Gastrocnemius medialis (tissue), 4 donors: ENCODE data around the gene SYNJ2.

Experiments used
- CTCF ChIP-seq, 5 experiments: fragments of 450-650 bp in 3 of 5; fragments of 200-600 bp in 2 of 5; sonication (generic) in 2 of 5; IDR thresholded peaks in 4 of 5; conservative IDR thresholded peaks in 1 of 5; 1 replicate in 4 of 5; 2 replicates in 1 of 5; pipeline ENCODE4 v1.5.1; 2016 to 2019; ENCODE audit warnings: antibody characterized with exemption in 5 of 5, mild to moderate bottlenecking in 3 of 5, moderate library complexity in 3 of 5
- POLR2A ChIP-seq, 2 donors: fragments of 450-650 bp; IDR thresholded peaks; one replicate each; pipeline ENCODE4 v1.6.1; 2017; ENCODE audit warnings: antibody characterized with exemption in 2 of 2, mild to moderate bottlenecking in 2 of 2, moderate library complexity in 2 of 2

GRCh38 chr6:158006331-158006730, 24.7 kb downstream of the SYNJ2 start:
- TF ChIP-seq POLR2A (IDR thresholded peaks at IDR 0.05), result no peak
- TF ChIP-seq CTCF (IDR thresholded peaks at IDR 0.05 in 4 of 5, conservative IDR thresholded peaks at IDR 0.05 in 1 of 5), result no peak
